ENCODE measurements around the gene ORC3.

DNA sequence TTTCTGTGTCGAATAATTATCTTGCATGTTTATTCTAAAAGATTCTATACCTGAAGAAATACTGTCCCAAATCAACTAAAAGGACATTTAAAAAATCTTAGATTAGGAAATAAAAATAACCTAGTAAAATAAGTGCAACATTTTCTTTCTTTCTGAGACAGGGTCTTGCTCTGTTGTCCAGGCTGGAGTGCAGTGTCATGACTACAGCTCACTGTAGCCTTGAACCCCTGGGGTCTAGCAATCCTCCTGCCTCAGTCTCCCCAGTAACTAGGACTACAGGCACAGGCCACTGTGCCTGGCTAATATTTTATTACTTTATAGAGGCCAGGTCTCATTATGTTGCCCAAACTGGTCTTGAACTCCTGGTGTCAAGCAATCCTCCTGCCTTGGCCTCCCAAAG, 48.9 kb upstream of the ORC3 start:
- TF ChIP-seq EZH2 (IDR thresholded peaks at IDR 0.05; ENCODE audit: insufficient read depth, poor library complexity, severe bottlenecking) (no peak), EZH2phosphoT487 (IDR thresholded peaks at IDR 0.05; ENCODE audit: insufficient read depth, low read depth) (no peak)

Measured in GM23248 (cell line).